IPS DF 19.7 (cell line): ENCODE data around the gene PAIP2.
"Not testable (repeated sequence)": the region's sequence is repeated elsewhere in the genome, so short reads cannot be mapped to it uniquely, and the experiment has no call there.

ENCODE experiments used
- DNase-seq: peaks from one replicate; pipeline ENCODE4 v3.0.0-alpha.2; 2013; ENCODE audit warnings: low read depth, low spot score

The PAIP2 gene

GRCh38 chr5:139378101-139378825 lies 36.6 kb downstream of the PAIP2 start:
- no peak for DNase-seq

DNA sequence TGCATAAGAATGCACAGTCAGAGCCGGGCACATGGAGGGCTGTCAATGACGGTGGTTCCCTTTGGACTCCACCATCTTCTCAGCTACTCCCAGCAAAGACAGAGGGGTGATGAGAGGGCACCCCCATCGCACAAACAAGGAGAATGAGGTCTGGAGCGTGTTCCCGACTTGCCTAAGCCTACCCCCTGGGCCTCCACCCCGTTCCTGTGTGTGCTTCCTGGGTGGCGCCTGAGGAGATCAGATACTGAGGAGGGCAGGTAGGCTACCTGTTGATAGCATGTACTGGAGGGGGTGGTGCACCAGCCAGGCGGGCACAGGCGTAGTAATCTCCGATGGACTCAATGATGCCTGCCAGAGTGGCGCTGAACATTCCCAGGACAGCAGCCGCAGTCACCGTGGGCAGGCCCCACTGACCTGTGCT lies 37.3 kb downstream of the PAIP2 start:
- no peak for DNase-seq

DNA sequence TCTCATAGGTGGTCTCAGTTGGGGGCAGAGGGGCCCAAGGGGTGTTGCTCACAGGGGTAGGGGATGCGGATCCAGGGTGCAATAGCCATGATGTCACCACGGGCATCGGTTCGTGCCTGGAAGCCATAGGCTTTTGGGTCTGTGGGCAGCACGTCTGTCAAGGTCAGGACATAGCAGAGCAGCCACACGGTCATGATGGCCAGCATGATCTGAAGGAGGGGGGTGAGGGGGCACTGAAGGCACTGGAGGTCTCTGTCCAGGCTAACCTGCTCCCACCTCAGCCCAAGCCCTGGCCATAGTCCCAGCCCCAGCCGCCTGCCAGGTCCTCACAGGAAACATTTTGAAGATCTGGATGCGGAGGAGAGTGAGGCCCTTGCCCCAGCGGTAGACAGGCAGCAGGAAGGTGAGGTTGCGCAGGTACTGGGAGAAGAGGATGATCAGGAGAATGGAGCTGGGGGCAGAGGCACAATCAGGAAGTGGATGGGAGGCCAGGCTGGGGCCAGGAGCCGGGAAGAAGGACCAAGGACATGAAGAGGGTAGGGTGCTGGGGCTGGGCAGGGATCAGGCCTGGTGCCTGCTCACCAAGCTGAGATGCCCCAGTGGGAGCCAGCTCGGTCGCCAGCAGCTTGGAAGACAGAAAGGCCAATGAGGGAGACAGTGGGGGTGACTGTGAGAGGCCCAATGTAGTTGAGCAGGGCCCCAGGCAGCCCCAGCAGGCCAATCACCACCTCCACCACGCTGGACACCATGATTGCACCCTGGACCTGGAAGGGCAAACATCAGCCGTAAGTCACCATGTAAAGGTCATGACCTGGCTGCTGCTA lies 38.2 kb downstream of the PAIP2 start:
- no peak for DNase-seq

- no peak for DNase-seq
Observed at GRCh38 chr5:139381837-139382761, 40.4 kb downstream of the PAIP2 start.

- DNase-seq: no peak
Observed at GRCh38 chr5:139382807-139383206, 41.2 kb downstream of the PAIP2 start.

GRCh38 chr5:139383275-139383992 lies 41.8 kb downstream of the PAIP2 start, which contains the start of gene SLC23A1:
Gene SLC23A1, minus strand, starts transcription at chr5:139383297. Its CDS starts 44 bp downstream, at chr5:139383253.
- DNase-seq: no peak

DNA sequence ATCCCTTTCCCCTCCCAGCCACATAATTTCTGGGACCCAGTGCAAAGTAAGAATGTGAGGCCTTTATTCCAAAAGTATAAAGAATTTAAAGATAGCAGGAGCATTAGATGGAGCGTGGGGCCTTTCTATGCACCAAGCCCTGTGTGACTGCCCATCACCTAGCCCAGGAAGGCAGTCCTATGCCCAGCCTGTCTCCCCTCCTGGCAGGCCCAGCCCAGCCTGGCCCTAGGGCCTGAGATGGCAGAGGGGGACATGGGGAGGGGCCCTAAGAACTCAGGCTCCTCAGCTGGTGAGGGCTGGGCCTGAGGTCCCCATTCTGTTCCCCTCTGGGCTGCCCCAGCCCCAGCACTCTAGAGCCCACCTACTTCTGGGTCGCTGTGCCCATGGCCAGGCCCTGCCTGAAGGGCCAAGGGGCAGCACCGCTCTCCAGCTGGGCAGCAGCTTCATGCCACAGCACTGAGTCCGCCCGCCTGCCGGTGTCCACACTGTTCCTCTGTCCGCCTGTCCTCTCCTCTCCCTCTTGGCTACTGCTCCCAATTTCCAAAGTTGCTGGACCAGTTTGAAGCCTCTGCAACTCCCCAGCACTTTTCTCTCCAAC lies 42.4 kb downstream of the PAIP2 start:
- no peak for DNase-seq

DNA sequence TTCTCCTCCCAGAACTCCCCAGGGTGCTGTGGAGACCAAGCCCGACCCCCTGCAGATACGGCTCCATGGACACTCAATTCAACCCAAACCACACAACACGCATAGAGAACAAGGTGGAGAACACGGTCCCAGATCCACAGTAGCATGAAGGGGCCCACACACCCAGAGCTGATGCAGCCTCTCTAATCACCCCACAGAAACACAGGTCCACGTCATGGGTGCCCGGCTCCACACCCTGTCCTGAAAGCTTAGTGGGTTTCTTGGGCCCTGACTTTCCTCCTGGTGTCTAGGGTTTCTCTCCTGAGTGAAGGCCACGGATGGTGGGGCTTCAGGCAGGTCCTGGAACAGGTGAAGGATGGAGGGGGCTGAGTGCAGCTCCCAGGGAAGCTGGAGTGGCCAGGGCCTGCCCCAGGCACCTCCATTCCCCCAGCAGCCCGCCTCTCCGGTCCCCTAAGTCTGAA lies 43.0 kb downstream of the PAIP2 start:
- no peak for DNase-seq

DNA sequence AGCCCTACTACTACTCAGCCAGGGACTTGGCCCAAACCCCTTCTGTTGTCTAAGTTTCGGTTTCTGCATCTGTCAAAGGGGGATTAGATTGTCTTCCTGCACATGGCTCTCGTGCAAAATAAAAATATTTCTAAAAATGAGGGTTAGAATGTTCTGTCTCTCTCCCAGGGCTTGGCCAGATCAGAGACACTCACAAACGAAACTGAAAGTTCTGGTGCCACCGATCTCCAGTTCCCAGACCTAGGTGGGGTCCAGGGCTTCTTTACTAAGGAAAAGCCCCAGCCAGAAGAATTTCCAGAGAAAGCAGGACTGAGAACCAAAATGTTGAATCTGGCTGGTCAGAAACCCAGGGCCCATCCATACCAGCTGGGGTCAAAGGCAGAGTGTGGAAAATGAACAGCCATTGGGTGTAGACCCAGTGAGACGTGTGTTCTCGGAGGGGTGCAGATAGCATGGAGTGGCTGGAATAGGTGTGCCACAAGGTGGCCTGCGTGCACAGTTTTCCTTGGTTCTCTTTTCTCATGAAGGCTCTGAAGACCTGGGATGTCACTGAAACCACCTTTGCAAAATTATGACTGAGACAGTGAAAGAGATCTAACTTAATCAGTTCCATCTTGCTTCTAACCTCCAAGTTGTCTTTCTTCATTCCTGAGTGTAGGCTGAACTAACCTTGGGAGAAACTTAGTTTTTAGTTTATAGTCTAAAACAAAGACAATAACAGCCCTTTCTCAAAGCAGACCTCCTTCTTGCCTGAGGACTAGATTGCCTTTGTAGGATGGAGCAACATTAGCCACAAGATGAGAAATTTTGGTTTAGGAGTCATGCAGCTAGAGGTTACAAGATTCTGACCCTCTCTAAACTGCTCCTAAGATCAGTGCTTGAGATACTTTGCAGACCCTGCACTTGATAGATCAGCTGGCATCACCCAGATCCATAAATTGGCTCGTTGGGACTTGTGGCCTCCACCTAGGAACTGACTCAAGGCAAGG lies 43.7 kb downstream of the PAIP2 start:
- no peak for DNase-seq

- DNase-seq: no peak
Observed at GRCh38 chr5:139386050-139386438, 44.4 kb downstream of the PAIP2 start.

- not testable (repeated sequence) for DNase-seq
Observed at GRCh38 chr5:139386956-139387355, 45.3 kb downstream of the PAIP2 start.

GRCh38 chr5:139387611-139388197 lies 46.0 kb downstream of the PAIP2 start:
- no peak for DNase-seq

- DNase-seq: no peak
Observed at GRCh38 chr5:139388198-139388821, 46.7 kb downstream of the PAIP2 start.

GRCh38 chr5:139389701-139390638 lies 48.3 kb downstream of the PAIP2 start, which contains the start of gene MZB1:
Gene MZB1, minus strand, starts transcription at chr5:139389913. Its CDS starts 57 bp downstream, at chr5:139389856.
- no peak for DNase-seq

- DNase-seq: no peak
Observed at GRCh38 chr5:139390639-139391569, 49.2 kb downstream of the PAIP2 start.
